ENCODE results near the gene STK24. TPM values are rescaled to one million over a fixed set of nuclear protein-coding genes. Genes with fewer than 3 reads are reported as not detected.

Gene STK24
- total RNA-seq, 2 donors from 2014 or later: 115 to 125 TPM

GRCh38 chr13:98428256-98428966, 148.5 kb downstream of the STK24 start:
- H3K27ac ChIP-seq (ENCODE audit: low read depth, low read length): no peak overlapping the region
- no peaks in the 10 kb centered on the region for H3K27me3 Mint-ChIP-seq (ENCODE audit: insufficient read depth)
- no peak overlapping the region for H3K4me3 ChIP-seq (ENCODE audit: low read length)
- no peaks in the 10 kb centered on the region for H3K9me3 ChIP-seq (ENCODE audit: control insufficient read depth, low read length)
- no peak for TF ChIP-seq CTCF (conservative IDR thresholded peaks at IDR 0.05)
- WGBS, 2 experiments (ENCODE audit: insufficient coverage in 1 of 2, insufficient read length in 1 of 2): 93 to 99% methylated on average over 13 to 15 of the region's 15 CpGs
- H3K27ac Mint-ChIP-seq: no peak overlapping the region
- no peak overlapping the region for H3K4me3 Mint-ChIP-seq
- no peak for DNase-seq
- no peaks in the 10 kb centered on the region for H3K9me3 Mint-ChIP-seq
- peaks cover 82% of the 10 kb centered on the region for H3K36me3 Mint-ChIP-seq (ENCODE audit: low read depth)
- H3K4me1 Mint-ChIP-seq: peaks cover 6% of the 10 kb centered on the region
- H3K36me3 ChIP-seq (ENCODE audit: control insufficient read depth, insufficient read depth, low read length): peaks cover 91% of the 10 kb centered on the region
- no peaks in the 10 kb centered on the region for H3K4me1 ChIP-seq (ENCODE audit: control insufficient read depth, insufficient read depth, low read length)
- no peaks in the 10 kb centered on the region for H3K27me3 ChIP-seq (ENCODE audit: control insufficient read depth, insufficient read depth, low read length, poor library complexity, severe bottlenecking)
- no peak overlapping the region for H3K9ac ChIP-seq (ENCODE audit: extremely low read depth, low read length, poor library complexity, severe bottlenecking)

- no peaks in the 10 kb centered on the region for H3K27me3 Mint-ChIP-seq (ENCODE audit: insufficient read depth)
- peaks cover 6% of the 10 kb centered on the region for H3K4me1 Mint-ChIP-seq
- Histone ChIP-seq H3K9me3 (ENCODE audit: control insufficient read depth, low read length) (no peaks in the 10 kb centered on the region), H3K27me3 (ENCODE audit: control insufficient read depth, insufficient read depth, low read length, poor library complexity, severe bottlenecking) (no peaks in the 10 kb centered on the region), H3K4me3 (ENCODE audit: low read length) (no peak overlapping the region), H3K36me3 (ENCODE audit: control insufficient read depth, insufficient read depth, low read length) (peaks cover 93% of the 10 kb centered on the region), H3K27ac (ENCODE audit: low read depth, low read length) (no peak overlapping the region), H3K9ac (ENCODE audit: extremely low read depth, low read length, poor library complexity, severe bottlenecking) (no peak overlapping the region), H3K4me1 (ENCODE audit: control insufficient read depth, insufficient read depth, low read length) (no peaks in the 10 kb centered on the region)
- 95% methylated on average over 9 to 13 of the region's 13 CpGs for WGBS, 2 experiments (ENCODE audit: insufficient coverage in 1 of 2, insufficient read length in 1 of 2)
- H3K27ac Mint-ChIP-seq: no peak overlapping the region
- no peak overlapping the region for H3K4me3 Mint-ChIP-seq
- H3K36me3 Mint-ChIP-seq (ENCODE audit: low read depth): peaks cover 84% of the 10 kb centered on the region
- no peak for TF ChIP-seq CTCF (conservative IDR thresholded peaks at IDR 0.05)
- DNase-seq: no peak
- H3K9me3 Mint-ChIP-seq: no peaks in the 10 kb centered on the region
These were observed 149.4 kb downstream of the STK24 start for GRCh38 chr13:98427331-98427995.

- H3K27me3 ChIP-seq (ENCODE audit: control insufficient read depth, insufficient read depth, low read length, poor library complexity, severe bottlenecking): no peaks in the 10 kb centered on the region
- H3K9me3 ChIP-seq (ENCODE audit: control insufficient read depth, low read length): no peaks in the 10 kb centered on the region
- H3K36me3 ChIP-seq (ENCODE audit: control insufficient read depth, insufficient read depth, low read length): peaks cover 96% of the 10 kb centered on the region
- 93 to 100% methylated on average over 5 to 7 of the region's 7 CpGs for WGBS, 2 experiments (ENCODE audit: insufficient coverage in 1 of 2, insufficient read length in 1 of 2)
- H3K27ac ChIP-seq (ENCODE audit: low read depth, low read length): no peak overlapping the region
- Mint-ChIP-seq H3K27me3 (ENCODE audit: insufficient read depth) (no peaks in the 10 kb centered on the region), H3K4me3 (no peak overlapping the region), H3K27ac (no peak overlapping the region), H3K9me3 (no peaks in the 10 kb centered on the region), H3K36me3 (ENCODE audit: low read depth) (peaks cover 89% of the 10 kb centered on the region), H3K4me1 (no peaks in the 10 kb centered on the region)
- DNase-seq: no peak
- TF ChIP-seq CTCF (conservative IDR thresholded peaks at IDR 0.05): no peak
- no peak overlapping the region for H3K4me3 ChIP-seq (ENCODE audit: low read length)
- H3K9ac ChIP-seq (ENCODE audit: extremely low read depth, low read length, poor library complexity, severe bottlenecking): no peak overlapping the region
- no peaks in the 10 kb centered on the region for H3K4me1 ChIP-seq (ENCODE audit: control insufficient read depth, insufficient read depth, low read length)
These were observed 153.5 kb downstream of the STK24 start for GRCh38 chr13:98423417-98423816.

Measured in endodermal cell (in vitro differentiated cells).